ENCODE measurements around the gene HOXC13.

HOXC13 gene

DNA sequence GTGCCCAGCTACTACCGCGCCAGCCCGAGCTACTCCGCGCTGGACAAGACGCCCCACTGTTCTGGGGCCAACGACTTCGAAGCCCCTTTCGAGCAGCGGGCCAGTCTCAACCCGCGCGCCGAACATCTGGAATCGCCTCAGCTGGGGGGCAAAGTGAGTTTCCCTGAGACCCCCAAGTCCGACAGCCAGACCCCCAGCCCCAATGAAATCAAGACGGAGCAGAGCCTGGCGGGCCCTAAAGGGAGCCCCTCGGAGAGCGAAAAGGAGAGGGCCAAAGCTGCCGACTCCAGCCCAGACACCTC is 47.0 kb downstream of the HOXC13 start:
- peaks cover 26% of the 10 kb centered on the region for H3K4me1 Mint-ChIP-seq (ENCODE audit: low read depth)
- peaks cover 95% of the 10 kb centered on the region for H3K27me3 Mint-ChIP-seq (ENCODE audit: low read depth)
- H3K36me3 Mint-ChIP-seq (ENCODE audit: low read depth): no peaks in the 10 kb centered on the region
- no peaks in the 10 kb centered on the region for H3K9me3 Mint-ChIP-seq
- H3K4me3 Mint-ChIP-seq: no peak overlapping the region
- no peak overlapping the region for H3K27ac Mint-ChIP-seq

DNA sequence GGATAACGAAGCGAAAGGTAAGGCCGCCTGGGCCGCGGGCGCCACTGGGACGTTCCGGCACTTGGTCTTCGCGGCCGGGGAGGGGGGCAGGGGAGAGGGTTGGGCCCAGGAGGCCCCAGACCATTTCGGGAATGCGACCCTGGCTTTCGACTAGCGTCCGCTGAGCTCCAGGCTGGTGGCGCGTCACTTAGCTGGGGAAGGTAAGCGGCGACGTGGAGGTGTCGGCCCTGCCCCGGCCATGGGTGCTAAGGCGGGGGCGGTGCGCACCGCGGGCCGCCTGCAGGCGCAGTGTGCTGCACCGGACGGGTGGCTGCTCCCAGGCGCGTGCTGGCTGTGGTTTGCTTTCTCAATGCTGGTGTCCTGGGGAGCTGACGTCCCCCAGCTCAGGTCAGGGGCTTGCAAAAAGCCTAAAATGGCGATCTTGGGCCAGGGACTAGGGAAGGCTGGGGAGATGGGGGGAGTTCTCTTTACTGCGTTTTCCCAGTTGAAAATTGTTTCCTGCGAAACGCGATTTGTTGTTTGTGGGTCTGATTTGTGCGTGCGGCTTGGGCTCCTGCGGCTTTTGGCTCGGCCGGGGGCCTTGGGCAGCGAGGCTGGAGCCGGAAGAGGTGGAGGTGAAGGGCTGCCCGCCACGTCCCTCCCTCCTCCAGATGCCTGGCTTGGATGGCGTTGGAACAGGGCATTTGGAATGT is 47.5 kb downstream of the HOXC13 start:
- Mint-ChIP-seq H3K9me3 (no peaks in the 10 kb centered on the region), H3K4me3 (no peak overlapping the region), H3K27me3 (ENCODE audit: low read depth) (peaks cover 95% of the 10 kb centered on the region), H3K27ac (peak overlapping the region; percentile 31), H3K36me3 (ENCODE audit: low read depth) (no peaks in the 10 kb centered on the region), H3K4me1 (ENCODE audit: low read depth) (peaks cover 26% of the 10 kb centered on the region)

DNA sequence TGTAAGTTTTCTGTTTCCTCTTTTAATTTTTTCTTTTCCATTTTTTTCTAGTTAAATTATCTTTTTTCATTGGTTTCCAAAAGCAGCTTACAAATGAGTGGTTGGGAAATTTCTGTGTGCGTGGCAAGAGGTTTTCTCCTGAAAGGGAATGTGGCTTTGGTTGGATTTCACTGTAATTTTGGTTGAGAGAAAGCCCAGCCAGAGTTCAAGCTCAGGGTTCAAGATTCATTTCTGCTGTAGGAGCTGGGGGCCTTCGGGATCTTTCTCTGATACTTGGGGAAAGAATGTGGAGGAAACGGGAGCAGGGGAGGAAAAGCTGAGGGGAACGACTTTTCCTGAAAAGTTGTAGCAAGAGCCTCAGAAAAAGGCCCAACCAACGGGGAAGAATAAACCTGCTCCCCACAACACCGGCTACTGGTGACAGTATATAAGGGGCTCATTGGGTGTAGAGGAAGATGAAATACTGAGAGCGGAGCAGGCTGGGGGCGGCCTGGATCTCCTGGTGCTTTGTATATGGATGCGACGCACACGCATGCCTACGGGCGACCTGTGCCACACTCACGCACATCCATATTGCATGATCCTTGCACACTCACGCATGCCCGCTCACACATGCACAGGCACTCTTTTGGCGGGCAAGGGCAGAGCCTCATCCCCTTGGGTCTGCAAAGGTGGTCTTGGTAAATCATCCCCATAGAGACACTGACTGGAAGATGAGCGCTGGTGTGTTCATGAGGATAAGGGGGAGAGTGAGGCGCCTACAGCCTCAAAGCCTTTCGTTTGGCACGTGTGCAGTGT is 48.3 kb downstream of the HOXC13 start:
- H3K36me3 Mint-ChIP-seq (ENCODE audit: low read depth): no peaks in the 10 kb centered on the region
- H3K4me3 Mint-ChIP-seq: no peak overlapping the region
- H3K4me1 Mint-ChIP-seq (ENCODE audit: low read depth): peaks cover 26% of the 10 kb centered on the region
- H3K9me3 Mint-ChIP-seq: no peaks in the 10 kb centered on the region
- H3K27me3 Mint-ChIP-seq (ENCODE audit: low read depth): peaks cover 95% of the 10 kb centered on the region
- no peak overlapping the region for H3K27ac Mint-ChIP-seq

DNA sequence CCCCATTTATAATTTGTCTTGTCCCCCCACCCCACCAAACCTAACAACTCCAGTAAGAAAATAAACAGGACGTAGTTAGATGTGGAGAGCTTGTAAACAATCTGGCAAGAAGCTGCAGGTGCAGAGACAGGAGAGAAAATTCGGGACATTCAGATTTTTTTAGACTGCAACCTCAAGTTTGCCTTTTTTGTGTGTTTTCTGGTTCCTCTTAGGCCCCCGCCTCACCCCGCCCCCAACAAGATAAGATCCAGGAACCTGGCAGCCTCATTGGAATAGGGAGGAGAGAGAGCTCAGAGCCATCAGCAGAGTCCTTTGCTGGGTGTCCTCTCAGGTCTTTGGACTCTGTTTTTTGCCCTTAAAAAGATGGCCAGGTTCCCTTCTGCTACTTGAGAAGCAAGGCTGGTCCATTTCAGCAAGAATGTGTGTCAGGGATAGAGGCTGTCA is 49.2 kb downstream of the HOXC13 start:
- Mint-ChIP-seq H3K4me1 (ENCODE audit: low read depth) (peaks cover 26% of the 10 kb centered on the region), H3K9me3 (no peaks in the 10 kb centered on the region), H3K4me3 (no peak overlapping the region), H3K36me3 (ENCODE audit: low read depth) (no peaks in the 10 kb centered on the region), H3K27ac (no peak overlapping the region), H3K27me3 (ENCODE audit: low read depth) (peaks cover 97% of the 10 kb centered on the region)

DNA sequence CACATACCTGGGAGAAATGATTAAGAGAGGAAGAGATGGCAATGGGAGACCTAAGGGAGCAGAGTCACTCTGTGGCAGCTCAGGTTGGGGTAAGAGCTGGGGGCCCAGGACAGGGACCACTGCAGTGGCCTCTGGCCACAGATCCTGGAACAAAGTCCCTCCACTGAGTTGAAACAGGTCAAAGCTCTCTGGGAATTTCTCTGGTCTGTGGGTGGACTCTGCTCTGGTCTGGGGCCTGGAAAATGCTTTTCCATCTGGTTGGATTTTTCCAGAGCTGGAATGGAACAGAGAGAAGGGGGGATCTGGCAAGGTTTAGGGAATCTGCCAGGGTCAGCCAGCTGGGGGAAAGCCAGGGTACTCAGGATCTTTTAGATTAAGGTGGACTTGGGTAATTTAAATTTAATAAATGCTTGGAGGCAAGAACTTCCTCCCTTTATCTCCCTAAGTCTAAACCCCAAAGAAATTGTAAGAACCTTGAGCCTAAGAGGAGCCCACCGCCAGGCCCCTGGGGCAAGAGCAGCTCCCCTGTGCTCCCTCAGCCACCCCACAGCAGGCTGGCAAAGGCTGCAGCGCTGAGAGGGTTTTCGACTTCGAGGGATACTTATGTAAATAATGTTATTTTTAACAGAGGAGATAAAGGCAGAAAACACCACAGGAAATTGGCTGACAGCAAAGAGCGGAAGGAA is 50.1 kb downstream of the HOXC13 start:
- no peaks in the 10 kb centered on the region for H3K36me3 Mint-ChIP-seq (ENCODE audit: low read depth)
- H3K27me3 Mint-ChIP-seq (ENCODE audit: low read depth): peaks cover 97% of the 10 kb centered on the region
- peak overlapping the region; percentile 9 for H3K27ac Mint-ChIP-seq
- no peaks in the 10 kb centered on the region for H3K9me3 Mint-ChIP-seq
- no peak overlapping the region for H3K4me3 Mint-ChIP-seq
- H3K4me1 Mint-ChIP-seq (ENCODE audit: low read depth): peaks cover 26% of the 10 kb centered on the region

DNA sequence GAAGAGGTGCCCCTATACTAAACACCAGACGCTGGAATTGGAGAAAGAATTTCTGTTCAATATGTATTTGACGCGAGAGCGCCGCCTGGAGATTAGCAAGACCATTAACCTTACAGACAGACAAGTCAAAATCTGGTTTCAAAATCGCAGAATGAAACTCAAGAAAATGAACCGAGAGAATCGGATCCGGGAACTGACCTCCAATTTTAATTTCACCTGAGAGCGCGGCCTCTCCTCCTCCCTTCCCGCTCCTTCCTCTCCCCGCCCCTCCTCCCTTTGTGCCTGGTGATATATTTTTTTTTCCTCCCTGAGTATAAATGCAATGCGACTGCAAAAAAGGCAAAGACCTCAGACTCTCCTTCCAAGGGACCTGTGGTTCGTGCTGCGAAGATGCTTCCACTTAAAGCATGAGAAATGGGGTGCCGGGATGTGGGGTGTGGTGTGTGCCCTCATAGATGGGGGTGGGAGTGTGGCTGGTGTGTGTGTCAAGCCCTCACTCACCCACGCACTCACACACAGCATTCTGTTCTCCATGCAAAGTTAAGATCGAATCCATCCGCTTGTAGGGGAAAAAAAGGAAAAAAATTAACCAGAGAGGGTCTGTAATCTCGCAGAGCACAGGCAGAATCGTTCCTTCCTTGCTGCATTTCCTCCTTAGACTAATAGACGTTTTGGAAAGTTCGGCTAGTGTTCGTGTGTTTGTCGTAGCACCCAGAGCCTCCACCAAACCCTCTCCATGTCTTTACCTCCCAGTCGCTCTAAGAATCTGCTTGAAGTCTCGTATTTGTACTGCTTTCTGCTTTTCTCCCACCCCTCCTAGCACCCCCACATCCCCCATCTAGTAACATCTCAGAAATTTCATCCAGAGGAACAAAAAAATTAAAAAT is 50.8 kb downstream of the HOXC13 start:
- H3K4me1 Mint-ChIP-seq (ENCODE audit: low read depth): peaks cover 28% of the 10 kb centered on the region
- peak overlapping the region; percentile 46 for H3K27ac Mint-ChIP-seq
- no peak overlapping the region for H3K4me3 Mint-ChIP-seq
- H3K36me3 Mint-ChIP-seq (ENCODE audit: low read depth): peaks cover 4% of the 10 kb centered on the region
- H3K27me3 Mint-ChIP-seq (ENCODE audit: low read depth): peaks cover 98% of the 10 kb centered on the region
- no peaks in the 10 kb centered on the region for H3K9me3 Mint-ChIP-seq

DNA sequence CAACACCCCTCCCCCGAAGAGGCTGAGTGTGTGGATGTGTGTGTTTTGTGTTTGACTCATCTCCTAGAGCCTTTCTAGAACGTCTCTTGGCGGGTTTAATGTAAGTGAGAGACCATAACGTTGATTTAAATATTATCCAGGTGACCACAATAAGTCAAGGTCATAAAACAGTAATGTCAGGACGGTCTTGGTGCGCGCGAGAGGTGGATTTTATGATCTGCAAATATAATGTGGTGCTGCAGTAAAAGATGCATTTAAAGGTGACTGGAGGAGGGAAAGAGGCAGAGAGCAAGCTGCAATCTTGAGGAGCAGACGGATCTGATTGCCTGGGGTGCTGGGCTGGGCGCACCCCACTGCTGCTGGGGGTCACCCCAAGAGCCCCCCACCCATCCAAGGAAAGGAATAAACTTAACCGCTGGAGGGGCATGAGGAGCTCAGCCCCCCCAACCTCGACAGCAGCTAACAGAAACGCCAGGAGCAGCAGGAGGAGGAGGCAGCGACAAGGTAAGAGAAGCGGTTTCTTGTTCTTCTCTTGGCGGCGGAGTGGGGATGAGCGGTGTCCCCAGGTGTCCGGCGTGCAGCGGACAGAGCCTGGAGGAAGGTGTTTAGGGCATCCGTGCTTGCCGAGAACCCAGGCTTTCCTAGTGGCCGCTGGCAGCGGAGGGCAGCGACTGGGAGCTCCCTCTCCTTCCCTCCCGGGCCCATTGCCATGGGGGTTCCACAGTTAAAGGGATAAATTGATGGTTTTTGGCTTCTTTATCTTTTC is 51.9 kb downstream of the HOXC13 start:
- Mint-ChIP-seq H3K27me3 (ENCODE audit: low read depth) (peaks cover 98% of the 10 kb centered on the region), H3K27ac (no peak overlapping the region), H3K4me3 (no peak overlapping the region), H3K9me3 (no peaks in the 10 kb centered on the region), H3K4me1 (ENCODE audit: low read depth) (peaks cover 30% of the 10 kb centered on the region), H3K36me3 (ENCODE audit: low read depth) (peaks cover 5% of the 10 kb centered on the region)

DNA sequence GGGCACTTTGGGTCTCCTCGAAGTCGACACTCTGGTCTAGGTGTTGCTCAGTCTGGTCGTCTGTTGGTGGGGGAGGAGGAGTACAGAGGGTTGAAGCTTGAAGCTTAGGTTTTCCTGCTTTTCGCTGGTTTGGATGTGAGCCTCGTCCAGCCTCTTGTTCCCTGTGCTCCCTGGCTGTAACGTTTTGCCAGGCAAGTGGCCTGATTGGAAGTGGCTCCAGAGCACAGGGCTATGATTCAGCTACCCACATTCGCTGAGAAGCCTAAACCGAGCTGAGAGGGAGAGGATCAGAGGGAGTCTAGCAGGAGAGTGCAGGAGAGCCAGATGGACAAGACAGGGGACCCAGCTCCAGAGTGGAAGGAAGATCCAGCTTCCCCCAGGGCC is 52.4 kb downstream of the HOXC13 start:
- peaks cover 5% of the 10 kb centered on the region for H3K36me3 Mint-ChIP-seq (ENCODE audit: low read depth)
- peaks cover 100% of the 10 kb centered on the region for H3K27me3 Mint-ChIP-seq (ENCODE audit: low read depth)
- no peak overlapping the region for H3K27ac Mint-ChIP-seq
- no peak overlapping the region for H3K4me3 Mint-ChIP-seq
- no peaks in the 10 kb centered on the region for H3K9me3 Mint-ChIP-seq
- H3K4me1 Mint-ChIP-seq (ENCODE audit: low read depth): peaks cover 31% of the 10 kb centered on the region

DNA sequence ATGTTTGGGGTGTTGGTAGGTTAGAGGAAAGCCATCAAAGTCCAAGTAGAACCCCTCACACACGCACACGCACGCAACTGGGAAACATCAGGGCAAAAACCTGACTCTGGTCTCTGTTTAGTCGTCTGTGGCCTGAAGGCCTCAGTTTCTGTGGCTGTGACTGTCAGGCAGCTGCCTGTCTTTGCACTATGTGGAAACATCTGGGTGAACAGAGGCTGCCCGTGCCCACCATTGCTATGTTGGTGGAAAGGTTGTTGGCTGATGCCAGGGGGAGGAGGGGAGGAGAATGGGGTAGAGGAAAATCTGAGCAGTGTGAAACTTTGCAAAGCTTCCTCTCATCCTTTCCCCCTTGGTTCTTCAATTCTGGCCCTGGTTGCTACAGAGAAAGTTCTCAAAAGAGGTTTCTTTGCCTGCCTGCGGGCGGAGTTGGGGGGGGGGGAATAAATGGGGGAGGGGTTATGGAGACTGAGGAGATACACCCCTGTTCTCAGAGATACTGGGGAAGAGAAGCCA is 53.8 kb downstream of the HOXC13 start:
- Mint-ChIP-seq H3K4me3 (no peak overlapping the region), H3K9me3 (no peaks in the 10 kb centered on the region), H3K27ac (no peak overlapping the region), H3K4me1 (ENCODE audit: low read depth) (peaks cover 29% of the 10 kb centered on the region), H3K36me3 (ENCODE audit: low read depth) (peaks cover 5% of the 10 kb centered on the region), H3K27me3 (ENCODE audit: low read depth) (peaks cover 99% of the 10 kb centered on the region)

DNA sequence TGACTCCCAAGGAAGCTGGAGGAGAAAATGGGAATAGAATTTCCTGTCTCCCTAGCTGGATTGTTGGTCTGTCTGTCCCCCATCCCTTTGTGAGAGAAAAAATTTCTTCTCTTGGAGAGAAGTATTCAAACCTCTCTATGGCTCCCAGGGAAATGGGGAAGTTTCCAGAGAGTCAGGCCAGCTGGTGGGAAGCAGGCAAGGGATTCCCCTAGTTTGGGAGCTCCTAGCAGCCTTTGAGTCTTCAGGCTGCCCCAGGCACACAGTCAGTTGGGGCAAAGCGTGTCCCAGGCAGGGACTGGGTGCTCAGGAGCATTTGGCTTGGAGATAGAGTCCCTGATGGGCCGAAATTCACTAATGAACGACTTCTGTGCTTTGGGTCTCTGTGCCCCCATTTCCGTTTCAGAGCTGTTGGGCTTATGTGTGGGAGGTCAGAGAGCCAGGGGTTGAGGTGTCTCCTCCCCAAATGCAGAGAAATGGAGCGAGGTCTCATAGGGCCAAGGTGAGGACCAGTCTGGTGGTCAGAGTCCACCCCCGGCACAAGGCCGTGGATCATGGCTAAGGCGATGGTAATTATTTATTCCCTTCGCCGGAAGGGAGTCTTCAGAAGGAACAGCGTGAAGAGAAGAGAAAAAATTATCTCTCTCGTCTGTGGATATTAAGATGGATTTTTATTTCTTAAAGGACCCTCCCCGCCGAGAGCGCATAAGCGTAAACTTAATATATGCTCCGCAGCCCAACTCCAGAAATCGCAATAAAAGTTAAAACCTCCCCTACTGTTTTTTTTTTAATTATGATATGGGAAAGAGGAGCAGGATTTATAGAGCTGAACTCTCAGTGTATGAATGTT is 54.8 kb downstream of the HOXC13 start:
- no peaks in the 10 kb centered on the region for H3K9me3 Mint-ChIP-seq
- H3K4me1 Mint-ChIP-seq (ENCODE audit: low read depth): peaks cover 29% of the 10 kb centered on the region
- peaks cover 5% of the 10 kb centered on the region for H3K36me3 Mint-ChIP-seq (ENCODE audit: low read depth)
- H3K27me3 Mint-ChIP-seq (ENCODE audit: low read depth): peaks cover 99% of the 10 kb centered on the region
- H3K27ac Mint-ChIP-seq: peak overlapping the region; percentile 75
- no peak overlapping the region for H3K4me3 Mint-ChIP-seq

DNA sequence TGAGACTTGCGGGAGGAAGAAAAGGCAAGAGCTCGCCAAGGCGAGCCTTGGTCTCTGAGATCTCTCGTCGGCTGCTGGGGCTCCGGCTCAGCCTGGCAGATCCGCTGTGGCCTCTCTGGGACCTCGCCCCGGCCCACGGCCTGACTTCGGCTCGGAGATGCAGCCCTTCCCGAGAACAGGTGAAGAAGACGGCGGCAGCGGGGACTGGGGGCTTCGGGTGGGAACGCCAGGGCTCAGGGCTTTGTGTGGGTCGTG is 55.3 kb downstream of the HOXC13 start:
- peak overlapping the region; percentile 75 for H3K27ac Mint-ChIP-seq
- peaks cover 5% of the 10 kb centered on the region for H3K36me3 Mint-ChIP-seq (ENCODE audit: low read depth)
- H3K27me3 Mint-ChIP-seq (ENCODE audit: low read depth): peaks cover 99% of the 10 kb centered on the region
- H3K4me3 Mint-ChIP-seq: no peak overlapping the region
- H3K4me1 Mint-ChIP-seq (ENCODE audit: low read depth): peaks cover 28% of the 10 kb centered on the region
- H3K9me3 Mint-ChIP-seq: no peaks in the 10 kb centered on the region

DNA sequence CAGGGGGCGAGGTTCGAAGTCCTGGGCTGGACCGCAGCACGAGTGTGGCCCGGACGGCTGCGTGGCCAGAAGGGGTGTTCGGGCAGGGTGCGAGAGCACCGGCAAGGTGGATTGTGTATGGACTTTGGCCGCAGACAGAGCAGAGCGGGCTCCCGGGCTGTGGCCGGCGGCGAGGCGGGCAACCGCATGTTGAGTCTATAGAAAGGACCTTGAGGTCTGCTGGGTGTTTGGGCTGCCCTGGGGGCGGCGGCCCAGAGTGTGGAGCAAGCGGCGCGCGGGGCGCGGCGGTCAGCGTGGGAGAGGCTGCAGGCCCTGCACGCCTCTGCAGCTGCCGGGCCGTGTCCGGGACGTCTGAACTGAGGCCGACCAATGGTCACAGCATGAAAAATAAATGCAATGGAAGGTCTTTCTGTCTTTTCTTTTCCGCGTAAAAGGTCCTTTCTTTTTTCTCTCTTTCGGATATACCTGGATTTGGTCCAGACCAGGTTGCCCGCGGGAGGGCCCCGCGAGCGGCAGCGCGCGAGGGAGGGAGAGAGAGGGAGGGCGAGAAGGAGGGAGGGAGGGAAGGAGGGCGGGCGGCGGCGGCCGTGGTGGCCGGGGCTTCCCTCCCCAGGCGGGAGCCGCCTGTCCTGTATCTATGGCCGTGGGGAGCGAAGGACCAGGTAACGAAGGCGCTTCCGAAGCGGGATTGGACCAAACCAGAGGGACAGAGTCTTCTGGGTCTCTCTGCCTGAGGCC is 55.8 kb downstream of the HOXC13 start:
- Mint-ChIP-seq H3K4me3 (no peak overlapping the region), H3K27me3 (ENCODE audit: low read depth) (peaks cover 99% of the 10 kb centered on the region), H3K4me1 (ENCODE audit: low read depth) (peaks cover 23% of the 10 kb centered on the region), H3K36me3 (ENCODE audit: low read depth) (peaks cover 5% of the 10 kb centered on the region), H3K9me3 (no peaks in the 10 kb centered on the region), H3K27ac (peak overlapping the region; percentile 75)
